ENCODE measurements around the gene LRRC63. TPM values are rescaled to one million over a fixed set of nuclear protein-coding genes. Genes with fewer than 3 reads are reported as not detected.

The LRRC63 gene
- total and polyA plus RNA-seq, 9 of the 15 experiments (the other 6 are each of a cell fraction or from before 2014, with no cell fraction given): 0.07 to 0.41 (median 0.24) TPM; not detected in 1

DNA sequence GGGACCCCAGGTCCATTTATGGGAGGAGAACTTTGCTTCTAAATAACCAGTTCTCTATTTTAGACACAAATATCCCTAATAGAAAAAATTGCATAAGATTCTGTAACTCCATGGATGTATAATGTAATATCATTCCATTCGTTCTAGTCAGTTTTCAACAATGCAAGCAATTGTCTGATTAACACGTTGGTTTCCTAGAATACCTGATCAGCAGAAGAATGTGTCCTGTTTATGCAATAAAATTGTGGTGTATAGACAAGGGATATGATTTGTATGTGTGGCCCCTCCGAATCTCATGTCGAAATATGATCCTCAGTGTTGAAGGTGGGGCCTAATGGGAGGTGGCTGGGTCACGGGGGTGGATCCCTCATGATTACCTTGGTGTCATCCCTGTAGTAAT lies 113.2 kb downstream of the LRRC63 start (continued):
- TF ChIP-seq HDAC6 (IDR thresholded peaks at IDR 0.05; ENCODE audit: low read depth, low read length) (no peak), POLR3A (IDR thresholded peaks at IDR 0.05; ENCODE audit: borderline replicate concordance, extremely low read depth, insufficient read depth, insufficient read length) (no peak)

Small RNAs within 50 kb of the gene (small RNA-seq; reads per million reads assigned to genes)
- gene RN7SKP5 (not detected), gene RN7SL288P (not detected)

Other genes starting within 250 kb of the LRRC63 start
- 10.4 and 12.3 TPM in 2 replicates for gene ZC3H13, start 159.2 kb upstream of the LRRC63 start, total RNA-seq (2014; rRNA removed)
- 12.1 and 16.4 TPM in 2 replicates for gene ZC3H13, start 159.2 kb upstream of the LRRC63 start, total RNA-seq (2014; rRNA removed; fragmentation: Illumina TruSeq; extraction: Trizol)
- 14.6 and 16.2 TPM in 2 replicates for gene ZC3H13, start 159.2 kb upstream of the LRRC63 start, total RNA-seq (2015; rRNA removed; fragmentation: Illumina TruSeq; extraction: Trizol)
- 19.0 and 25.1 TPM in 2 replicates for gene ZC3H13, start 159.2 kb upstream of the LRRC63 start, total RNA-seq (2021)
- 3.4 and 4.9 TPM in 2 replicates for gene ZC3H13, start 159.2 kb upstream of the LRRC63 start, polyA plus RNA-seq (2011; rRNA removed)
- gene ZC3H13, start 159.2 kb upstream of the LRRC63 start, polyA plus RNA-seq (2014; fragmentation: Illumina TruSeq; extraction: Trizol): 22.8 and 27.6 TPM in 2 replicates
- 1 to 10 TPM; 8.3 to 9.1 TPM for gene ZC3H13, start 159.2 kb upstream of the LRRC63 start, polyA plus RNA-seq (2014; fragmentation: Nextera tagmentation; extraction: Ambion mirVana)
- 9.2 and 16.2 TPM in 2 replicates for gene ZC3H13, start 159.2 kb upstream of the LRRC63 start, polyA plus RNA-seq (2014; rRNA removed)
- not detected in 2 replicates for gene CPB2, start 106.9 kb upstream of the LRRC63 start, total RNA-seq (2014; rRNA removed)
- gene CPB2, start 106.9 kb upstream of the LRRC63 start, total RNA-seq (2014; rRNA removed; fragmentation: Illumina TruSeq; extraction: Trizol): not detected in 2 replicates
- not detected in 2 replicates for gene CPB2, start 106.9 kb upstream of the LRRC63 start, total RNA-seq (2015; rRNA removed; fragmentation: Illumina TruSeq; extraction: Trizol)
- 0.13 and 0.16 TPM in 2 replicates for gene CPB2, start 106.9 kb upstream of the LRRC63 start, total RNA-seq (2021)
- not detected in 2 replicates for gene CPB2, start 106.9 kb upstream of the LRRC63 start, polyA plus RNA-seq (2011; rRNA removed)
- gene CPB2, start 106.9 kb upstream of the LRRC63 start, polyA plus RNA-seq (2014; fragmentation: Illumina TruSeq; extraction: Trizol): not detected in 2 replicates
- gene CPB2, start 106.9 kb upstream of the LRRC63 start, polyA plus RNA-seq (2014; fragmentation: Nextera tagmentation; extraction: Ambion mirVana): under 1 TPM; 0.03 to 0.07 TPM
- not detected in 2 replicates for gene CPB2, start 106.9 kb upstream of the LRRC63 start, polyA plus RNA-seq (2014; rRNA removed)
- gene LCP1, start 29.8 kb upstream of the LRRC63 start, total RNA-seq (2014; rRNA removed): 120 and 126 TPM in 2 replicates
- gene LCP1, start 29.8 kb upstream of the LRRC63 start, total RNA-seq (2014; rRNA removed; fragmentation: Illumina TruSeq; extraction: Trizol): 179 and 208 TPM in 2 replicates
- gene LCP1, start 29.8 kb upstream of the LRRC63 start, total RNA-seq (2015; rRNA removed; fragmentation: Illumina TruSeq; extraction: Trizol): 212 and 222 TPM in 2 replicates
- gene LCP1, start 29.8 kb upstream of the LRRC63 start, total RNA-seq (2021): 157 and 163 TPM in 2 replicates
- gene LCP1, start 29.8 kb upstream of the LRRC63 start, polyA plus RNA-seq (2011; rRNA removed): 148 and 250 TPM in 2 replicates
- gene LCP1, start 29.8 kb upstream of the LRRC63 start, polyA plus RNA-seq (2014; fragmentation: Illumina TruSeq; extraction: Trizol): 213 and 230 TPM in 2 replicates
- 100 to 1,000 TPM in 1 of 2 experiments, 10 to 100 TPM in 1; 83.0 to 255 TPM for gene LCP1, start 29.8 kb upstream of the LRRC63 start, polyA plus RNA-seq (2014; fragmentation: Nextera tagmentation; extraction: Ambion mirVana)
- 124 and 135 TPM in 2 replicates for gene LCP1, start 29.8 kb upstream of the LRRC63 start, polyA plus RNA-seq (2014; rRNA removed)
- gene RUBCNL, start 175.3 kb downstream of the LRRC63 start, total RNA-seq (2014; rRNA removed): 0.20 TPM in 1 of 2 replicates, not detected in the other
- 0.04 and 0.16 TPM in 2 replicates for gene RUBCNL, start 175.3 kb downstream of the LRRC63 start, total RNA-seq (2014; rRNA removed; fragmentation: Illumina TruSeq; extraction: Trizol)
- 0.25 and 0.26 TPM in 2 replicates for gene RUBCNL, start 175.3 kb downstream of the LRRC63 start, total RNA-seq (2015; rRNA removed; fragmentation: Illumina TruSeq; extraction: Trizol)
- gene RUBCNL, start 175.3 kb downstream of the LRRC63 start, total RNA-seq (2021): 0.35 and 0.45 TPM in 2 replicates
- not detected in 2 replicates for gene RUBCNL, start 175.3 kb downstream of the LRRC63 start, polyA plus RNA-seq (2011; rRNA removed)
- 0.08 and 0.15 TPM in 2 replicates for gene RUBCNL, start 175.3 kb downstream of the LRRC63 start, polyA plus RNA-seq (2014; fragmentation: Illumina TruSeq; extraction: Trizol)
- gene RUBCNL, start 175.3 kb downstream of the LRRC63 start, polyA plus RNA-seq (2014; fragmentation: Nextera tagmentation; extraction: Ambion mirVana): under 1 TPM; 0.08 TPM
- 0.18 TPM in 1 of 2 replicates, not detected in the other for gene RUBCNL, start 175.3 kb downstream of the LRRC63 start, polyA plus RNA-seq (2014; rRNA removed)

Data from K562 (cell line).